Thoracic aorta (tissue), 2 donors: ENCODE data around the gene COL20A1. TPM values are rescaled to one million over a fixed set of nuclear protein-coding genes. Genes with fewer than 3 reads are reported as not detected.
"Not testable (repeated sequence)": the region's sequence is repeated elsewhere in the genome, so short reads cannot be mapped to it uniquely, and the experiment has no call there.

ENCODE experiments used
- ATAC-seq: fragments of 150-250 bp; one replicate; pipeline ENCODE4 v1.8.0; 2017; ENCODE audit warnings: low read depth; ENCODE audit not compliant: insufficient number of reproducible peaks, low FRiP score
- DNase-seq: peaks from one replicate; pipeline ENCODE4 v3.0.0-alpha.2; 2020; ENCODE audit warnings: low spot score
- H3K27ac ChIP-seq, 2 donors: fragments of 200-600 bp; sonication (generic); 1 replicate in 1 of 2; 2 replicates in 1 of 2; pipeline ENCODE4 v1.5.1; 2016; ENCODE audit warnings: mild to moderate bottlenecking in 2 of 2, moderate library complexity in 2 of 2
- H3K27me3 ChIP-seq: fragments of 200-600 bp; sonication (generic); replicated peaks from 2 replicates; pipeline ENCODE4 v1.6.0; 2016; ENCODE audit warnings: mild to moderate bottlenecking; ENCODE audit not compliant: insufficient read depth
- H3K36me3 ChIP-seq: fragments of 200-600 bp; sonication (generic); one replicate; pipeline ENCODE4 v1.5.1; 2016
- H3K4me1 ChIP-seq, 2 donors: fragments of 200-600 bp; sonication (generic); 1 replicate in 1 of 2; 2 replicates in 1 of 2; pipeline versions ENCODE4 v1.5.1 to v1.6.0; 2016; ENCODE audit warnings: low read depth in 2 of 2, mild to moderate bottlenecking in 1 of 2; ENCODE audit not compliant: control insufficient read depth in 1 of 2
- H3K4me3 ChIP-seq: fragments of 200-600 bp; sonication (generic); 2 replicates; pipeline ENCODE4 v1.5.1; 2016; ENCODE audit warnings: mild to moderate bottlenecking
- H3K9me3 ChIP-seq: fragments of 200-600 bp; sonication (generic); 2 replicates; pipeline ENCODE4 v1.5.1; 2016
- CTCF ChIP-seq: fragments of 200-600 bp; sonication (generic); IDR thresholded peaks from one replicate; pipeline ENCODE4 v1.5.1; 2019; ENCODE audit warnings: antibody characterized with exemption
- total RNA-seq, 2 donors: library from RNA; depleted of rRNA; stranded (reverse); fragments of >200 nt; gene quantifications; one replicate each; pipeline versions ENCODE4 v1.1.0 to v1.2.3, GENCODE V29; 2016

COL20A1 gene
- total RNA-seq, 2 donors from 2014 or later, result not detected

- no peaks in the 10 kb centered on the region for H3K36me3 ChIP-seq
- no peaks in the 10 kb centered on the region for H3K4me1 ChIP-seq
- H3K27ac ChIP-seq, result no peak overlapping the region
- ATAC-seq (no peak), DNase-seq (no peak)
- TF ChIP-seq CTCF, result no peak
- no peaks in the 10 kb centered on the region for H3K27me3 ChIP-seq
- no peak overlapping the region for H3K4me3 ChIP-seq
- no peaks in the 10 kb centered on the region for H3K9me3 ChIP-seq
Measured at GRCh38 chr20:63377256-63377941, 84.4 kb downstream of the COL20A1 start.

DNA sequence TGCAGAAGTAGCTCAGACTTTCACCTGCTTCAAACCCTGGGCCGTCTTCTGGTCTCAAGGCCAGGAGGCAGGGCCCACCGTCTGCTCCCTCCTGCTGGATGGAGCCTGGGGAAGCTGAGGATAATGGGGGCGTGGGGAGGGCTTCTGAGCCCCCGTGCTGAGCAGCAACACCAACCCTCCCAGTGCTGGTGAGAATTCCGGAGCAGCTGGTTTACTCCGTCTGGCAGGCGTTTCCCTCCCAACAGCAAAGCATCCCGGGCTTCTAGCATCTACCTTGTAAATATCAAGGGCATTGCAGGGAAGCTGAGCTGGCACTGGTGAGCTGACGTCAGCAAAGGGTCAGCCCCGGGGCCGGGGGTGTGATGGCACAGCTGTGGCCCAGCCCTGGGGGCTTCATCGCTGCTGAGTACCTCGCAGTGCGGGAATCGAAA is 85.0 kb downstream of the COL20A1 start:
- no peak for TF ChIP-seq CTCF
- no peaks in the 10 kb centered on the region for H3K4me1 ChIP-seq

DNA sequence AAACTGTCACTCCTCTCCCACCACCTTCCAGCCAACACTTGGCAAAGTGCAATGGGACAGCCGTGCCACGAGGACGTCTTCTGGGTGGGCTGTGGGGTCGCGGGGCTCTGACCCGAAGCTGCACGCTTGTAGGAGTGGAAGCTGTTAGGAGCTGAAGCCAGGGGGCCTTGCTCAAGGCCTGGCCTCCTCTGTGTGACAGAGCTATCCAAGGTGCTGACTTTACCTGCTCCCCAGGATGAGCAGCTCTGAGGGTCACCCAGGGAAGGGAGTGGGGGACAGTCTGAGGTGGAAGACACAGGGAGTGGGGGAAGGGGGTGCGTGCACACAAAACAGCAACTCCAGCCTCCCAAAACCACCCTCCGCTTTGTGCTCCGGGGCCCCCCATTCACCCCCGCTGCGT is 85.6 kb downstream of the COL20A1 start:
- TF ChIP-seq CTCF, result no peak
- no peak for DNase-seq
- ATAC-seq, result no peak
- Histone ChIP-seq H3K4me1 (no peaks in the 10 kb centered on the region), H3K36me3 (no peaks in the 10 kb centered on the region), H3K27me3 (no peaks in the 10 kb centered on the region), H3K27ac (no peak overlapping the region), H3K9me3 (no peaks in the 10 kb centered on the region), H3K4me3 (no peak overlapping the region)

More for the DNA sequence above, 85.0 kb downstream of the COL20A1 start:
- ATAC-seq, result no peak
- Histone ChIP-seq H3K27ac (no peak overlapping the region), H3K9me3 (no peaks in the 10 kb centered on the region), H3K4me3 (no peak overlapping the region), H3K36me3 (no peaks in the 10 kb centered on the region), H3K27me3 (no peaks in the 10 kb centered on the region)
- no peak for DNase-seq

GRCh38 chr20:63379296-63379695 is 86.3 kb downstream of the COL20A1 start:
- Histone ChIP-seq H3K9me3 (no peaks in the 10 kb centered on the region), H3K4me1 (no peaks in the 10 kb centered on the region), H3K36me3 (no peaks in the 10 kb centered on the region), H3K27ac (no peak overlapping the region), H3K27me3 (no peaks in the 10 kb centered on the region), H3K4me3 (no peak overlapping the region)
- ATAC-seq, result no peak
- no peak for TF ChIP-seq CTCF
- no peak for DNase-seq

DNA sequence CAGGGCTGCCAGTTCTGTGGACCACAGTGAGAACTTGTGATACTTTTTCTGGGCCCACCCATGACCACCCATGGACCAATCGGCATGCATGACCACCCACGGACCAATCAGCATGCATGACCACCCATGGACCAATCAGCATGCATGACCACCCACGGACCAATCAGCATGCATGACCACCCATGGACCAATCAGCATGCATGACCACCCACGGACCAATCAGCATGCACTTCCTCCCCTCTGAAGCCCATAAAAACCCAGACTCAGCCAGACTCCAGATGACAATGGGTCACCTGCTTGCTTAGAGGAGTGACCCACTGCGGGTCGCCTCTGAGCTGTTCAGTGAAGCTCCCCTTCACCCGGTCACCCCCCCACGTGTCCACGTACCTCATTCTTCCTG is 86.9 kb downstream of the COL20A1 start:
- H3K4me1 ChIP-seq, H3K27me3 ChIP-seq, H3K36me3 ChIP-seq, H3K27ac ChIP-seq, ATAC-seq, H3K9me3 ChIP-seq, DNase-seq, H3K4me3 ChIP-seq: not testable (repeated sequence)

DNA sequence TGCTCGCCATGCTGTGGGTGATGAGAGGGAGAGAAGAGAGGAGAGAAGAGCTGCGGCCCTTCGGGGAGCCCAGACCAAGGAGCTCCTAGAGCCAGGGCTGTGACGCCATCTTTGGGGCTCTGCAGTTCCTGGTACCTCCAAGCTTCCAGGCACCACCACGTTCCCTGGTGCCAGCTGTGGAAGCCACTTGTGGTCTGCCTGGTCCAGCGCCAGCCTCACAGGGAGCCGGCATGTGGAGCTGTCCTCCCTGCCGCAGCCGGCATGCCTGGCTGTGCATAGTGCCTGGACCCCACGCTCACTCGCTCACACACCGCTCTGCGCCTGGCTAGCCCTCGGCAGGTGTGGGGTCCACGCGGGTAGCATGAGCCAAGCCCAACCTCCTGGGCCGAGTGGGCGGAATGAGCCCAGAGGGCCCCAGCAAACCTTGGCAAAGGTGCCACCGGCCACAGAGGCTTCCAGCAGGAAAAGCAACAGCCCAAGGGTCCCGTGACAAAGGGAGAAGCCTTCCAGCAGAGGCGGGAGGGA is 87.4 kb downstream of the COL20A1 start:
- Histone ChIP-seq H3K27ac (no peak overlapping the region), H3K4me3 (no peak overlapping the region), H3K4me1 (no peaks in the 10 kb centered on the region), H3K36me3 (no peaks in the 10 kb centered on the region), H3K9me3 (peaks cover 3% of the 10 kb centered on the region), H3K27me3 (no peaks in the 10 kb centered on the region)
- ATAC-seq, result no peak
- no peak for DNase-seq
- TF ChIP-seq CTCF, result no peak
